HL-60 (cell line): ENCODE data around the gene ETV3L.

Experiments
- DNase-seq, 2 experiments: peaks; one replicate each; pipeline ENCODE4 v3.0.0-alpha.2; 2010 to 2020; ENCODE audit warnings: low read depth in 1 of 2, low spot score in 1 of 2
- H3K27ac ChIP-seq: fragments of 250-450 bp; sonication (Bioruptor Pico); replicated peaks from 2 replicates; pipeline ENCODE4 v1.5.1; 2020; ENCODE audit warnings: mild to moderate bottlenecking, moderate library complexity
- H3K27me3 ChIP-seq: fragments of 250-450 bp; sonication (Bioruptor Pico); 2 replicates; pipeline ENCODE4 v1.5.1; 2021; ENCODE audit warnings: mild to moderate bottlenecking, moderate library complexity; ENCODE audit not compliant: insufficient read depth, poor library complexity, severe bottlenecking
- H3K4me3 ChIP-seq: replicated peaks from 2 replicates; pipeline ENCODE4 v1.5.1; 2011; ENCODE audit warnings: mild to moderate bottlenecking, control low read depth, low read length; ENCODE audit not compliant: insufficient read depth
- CTCF ChIP-seq: IDR thresholded peaks from one replicate; pipeline ENCODE4 v1.5.1; 2011; ENCODE audit warnings: low read length, control low read depth, inconsistent platforms; ENCODE audit not compliant: insufficient read depth
- GABPA ChIP-seq: IDR thresholded peaks from 2 replicates; pipeline ENCODE4 v1.6.1; 2012; ENCODE audit warnings: low read depth
- POLR2AphosphoS5 ChIP-seq: IDR thresholded peaks from 2 replicates; pipeline ENCODE4 v1.6.1; 2012; ENCODE audit warnings: low read depth
- REST ChIP-seq: IDR thresholded peaks from 2 replicates; pipeline ENCODE4 v1.6.1; 2012; ENCODE audit warnings: low read depth; ENCODE audit not compliant: insufficient replicate concordance
- SPI1 ChIP-seq: IDR thresholded peaks from 2 replicates; pipeline ENCODE4 v1.6.1; 2012; ENCODE audit warnings: low read depth, mild to moderate bottlenecking, borderline replicate concordance

Gene ETV3L

GRCh38 chr1:157106813-157107189 is 7.2 kb upstream of the ETV3L start:
- Histone ChIP-seq H3K4me3 (no peak overlapping the region), H3K27me3 (peaks cover 17% of the 10 kb centered on the region), H3K27ac (no peak overlapping the region)
- TF ChIP-seq POLR2AphosphoS5 (no peak), REST (no peak), GABPA (no peak), SPI1 (no peak), CTCF (no peak)
- no peak for DNase-seq

- Histone ChIP-seq H3K27ac (no peak overlapping the region), H3K4me3 (no peak overlapping the region), H3K27me3 (peaks cover 14% of the 10 kb centered on the region)
- no peak for DNase-seq
- TF ChIP-seq POLR2AphosphoS5 (no peak), CTCF (no peak), GABPA (no peak), SPI1 (peak; percentile 49)
Observed at GRCh38 chr1:157105988-157106812, 6.6 kb upstream of the ETV3L start.

GRCh38 chr1:157105298-157105987 is 5.8 kb upstream of the ETV3L start:
- Histone ChIP-seq H3K27ac (no peak overlapping the region), H3K4me3 (no peak overlapping the region), H3K27me3 (peaks cover 14% of the 10 kb centered on the region)
- DNase-seq = no peak
- TF ChIP-seq CTCF (no peak), SPI1 (no peak), POLR2AphosphoS5 (no peak), REST (no peak), GABPA (no peak)
